ENCODE measurements around the gene HOXA10.

HOXA10 gene

GRCh38 chr7:27146491-27147198 is 27.5 kb downstream of the HOXA10 start:
- no peaks in the 10 kb centered on the region for H3K36me3 Mint-ChIP-seq
- peaks cover 17% of the 10 kb centered on the region for H3K4me1 Mint-ChIP-seq (ENCODE audit: low read depth)
- peaks cover 47% of the 10 kb centered on the region for H3K27me3 Mint-ChIP-seq
- H3K4me3 Mint-ChIP-seq = no peak overlapping the region
- H3K27ac Mint-ChIP-seq = no peak overlapping the region
- no peaks in the 10 kb centered on the region for H3K9me3 Mint-ChIP-seq (ENCODE audit: low read depth)

DNA sequence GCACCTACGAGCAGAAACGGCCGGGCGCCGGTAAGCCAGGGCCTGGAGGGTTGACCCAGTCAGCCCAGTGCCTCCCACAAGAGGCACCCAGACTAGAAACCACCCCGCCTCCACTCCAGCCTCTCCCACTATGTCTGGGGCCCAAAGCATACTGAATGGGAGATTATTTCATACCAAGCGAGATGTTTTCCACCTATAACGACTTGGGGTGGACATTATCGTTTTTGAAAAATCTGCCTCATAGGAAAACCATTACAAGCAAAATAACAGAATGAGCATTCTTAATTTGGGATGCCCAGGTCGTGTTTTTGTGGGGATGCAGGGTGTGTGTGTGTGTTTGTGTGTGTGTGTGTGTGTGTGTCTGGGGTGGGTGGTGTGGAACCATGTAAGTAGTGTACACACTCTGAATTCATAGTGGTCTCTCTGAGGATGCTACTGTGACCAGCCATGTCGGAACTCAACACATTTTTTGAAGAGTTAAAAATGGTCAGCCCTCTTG is 28.2 kb downstream of the HOXA10 start:
- peaks cover 11% of the 10 kb centered on the region for H3K4me1 Mint-ChIP-seq (ENCODE audit: low read depth)
- no peak overlapping the region for H3K27ac Mint-ChIP-seq
- H3K9me3 Mint-ChIP-seq (ENCODE audit: low read depth) = no peaks in the 10 kb centered on the region
- no peak overlapping the region for H3K4me3 Mint-ChIP-seq
- peaks cover 46% of the 10 kb centered on the region for H3K27me3 Mint-ChIP-seq
- H3K36me3 Mint-ChIP-seq = no peaks in the 10 kb centered on the region

GRCh38 chr7:27145165-27145913 is 28.8 kb downstream of the HOXA10 start:
- Mint-ChIP-seq H3K9me3 (ENCODE audit: low read depth) (no peaks in the 10 kb centered on the region), H3K36me3 (no peaks in the 10 kb centered on the region), H3K27me3 (peaks cover 43% of the 10 kb centered on the region), H3K4me1 (ENCODE audit: low read depth) (peaks cover 7% of the 10 kb centered on the region), H3K4me3 (no peak overlapping the region), H3K27ac (no peak overlapping the region)

DNA sequence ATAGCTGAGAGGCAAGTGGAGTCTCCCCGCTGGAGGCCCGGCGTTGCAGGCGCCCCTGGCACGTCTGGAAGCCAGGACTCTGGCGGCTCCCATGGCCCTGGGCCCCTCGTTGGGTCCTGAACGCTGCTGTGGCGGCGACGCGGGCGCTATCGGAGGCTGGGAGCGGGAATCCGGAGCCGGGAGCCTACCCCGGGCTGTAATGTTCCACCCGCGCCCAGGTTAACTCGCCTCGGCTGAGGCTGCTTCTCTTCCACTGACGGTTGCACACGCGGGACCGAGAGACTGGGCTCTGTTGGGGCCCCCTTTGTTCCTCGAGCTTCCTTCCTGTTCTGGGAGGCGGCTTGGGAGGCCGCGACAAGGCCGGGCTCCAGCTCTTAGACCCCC is 29.3 kb downstream of the HOXA10 start:
- Mint-ChIP-seq H3K4me1 (ENCODE audit: low read depth) (peaks cover 7% of the 10 kb centered on the region), H3K4me3 (no peak overlapping the region), H3K27me3 (peaks cover 39% of the 10 kb centered on the region), H3K9me3 (ENCODE audit: low read depth) (no peaks in the 10 kb centered on the region), H3K27ac (no peak overlapping the region), H3K36me3 (no peaks in the 10 kb centered on the region)

GRCh38 chr7:27143950-27144780 is 30.0 kb downstream of the HOXA10 start:
- Mint-ChIP-seq H3K4me3 (no peak overlapping the region), H3K36me3 (no peaks in the 10 kb centered on the region), H3K27ac (no peak overlapping the region), H3K27me3 (peaks cover 35% of the 10 kb centered on the region), H3K9me3 (ENCODE audit: low read depth) (no peaks in the 10 kb centered on the region), H3K4me1 (ENCODE audit: low read depth) (peaks cover 7% of the 10 kb centered on the region)

- Mint-ChIP-seq H3K4me1 (ENCODE audit: low read depth) (peaks cover 3% of the 10 kb centered on the region), H3K4me3 (peak within 1 kb of the TSS; percentile 51), H3K9me3 (ENCODE audit: low read depth) (no peaks in the 10 kb centered on the region), H3K27me3 (peaks cover 34% of the 10 kb centered on the region), H3K27ac (no peak within 1 kb of the TSS), H3K36me3 (no peaks in the 10 kb centered on the region)
These were observed 30.8 kb downstream of the HOXA10 start, which contains the start of gene HOXA5 for GRCh38 chr7:27143023-27143949. HOXA5 (minus strand) TSS chr7:27143681; CDS start chr7:27143607, 74 bp downstream.

- no peaks in the 10 kb centered on the region for H3K4me1 Mint-ChIP-seq (ENCODE audit: low read depth)
- H3K27ac Mint-ChIP-seq = no peak overlapping the region
- H3K9me3 Mint-ChIP-seq (ENCODE audit: low read depth) = no peaks in the 10 kb centered on the region
- no peaks in the 10 kb centered on the region for H3K36me3 Mint-ChIP-seq
- H3K4me3 Mint-ChIP-seq = peak overlapping the region; percentile 51
- peaks cover 35% of the 10 kb centered on the region for H3K27me3 Mint-ChIP-seq
These were observed 31.5 kb downstream of the HOXA10 start for GRCh38 chr7:27142580-27143022.

GRCh38 chr7:27141923-27142579 is 32.1 kb downstream of the HOXA10 start:
- Mint-ChIP-seq H3K27me3 (peaks cover 32% of the 10 kb centered on the region), H3K36me3 (no peaks in the 10 kb centered on the region), H3K27ac (no peak overlapping the region), H3K4me3 (no peak overlapping the region), H3K4me1 (ENCODE audit: low read depth) (no peaks in the 10 kb centered on the region), H3K9me3 (ENCODE audit: low read depth) (no peaks in the 10 kb centered on the region)

DNA sequence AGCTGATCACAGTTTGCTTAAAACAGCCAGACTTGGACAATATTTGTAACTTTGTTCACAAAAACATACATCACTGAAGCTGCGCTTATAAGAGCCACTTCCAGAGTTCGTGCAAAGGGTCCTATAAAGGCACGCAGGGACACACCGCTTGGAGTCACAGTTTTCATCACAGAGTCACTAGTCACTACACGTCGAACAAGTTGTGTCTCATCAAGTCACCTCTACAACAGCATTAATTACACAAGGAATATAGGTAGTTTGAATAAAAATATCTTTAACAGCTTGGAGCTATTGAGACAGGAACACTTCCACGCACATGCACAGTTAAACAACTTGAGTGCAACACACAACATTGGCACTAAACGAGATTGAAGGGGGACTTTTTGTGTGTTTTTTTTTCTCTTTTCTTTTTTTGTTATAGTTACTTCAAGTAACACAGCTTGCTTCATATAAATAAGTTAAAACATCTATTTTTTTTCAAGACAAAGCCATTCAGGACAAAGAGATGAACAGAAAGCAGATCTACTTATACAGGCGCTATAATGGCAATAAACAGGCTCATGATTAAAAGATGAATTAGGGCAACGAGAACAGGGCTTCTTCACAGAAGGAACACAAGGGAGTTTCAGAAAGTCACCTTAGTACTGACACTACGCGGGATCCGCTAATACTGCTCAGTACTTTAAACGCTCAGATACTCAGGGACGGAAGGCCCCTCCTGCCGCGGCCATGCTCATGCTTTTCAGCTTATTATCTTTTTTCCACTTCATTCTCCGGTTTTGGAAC is 32.8 kb downstream of the HOXA10 start:
- peaks cover 28% of the 10 kb centered on the region for H3K27me3 Mint-ChIP-seq
- no peaks in the 10 kb centered on the region for H3K36me3 Mint-ChIP-seq
- no peak overlapping the region for H3K4me3 Mint-ChIP-seq
- no peaks in the 10 kb centered on the region for H3K4me1 Mint-ChIP-seq (ENCODE audit: low read depth)
- no peak overlapping the region for H3K27ac Mint-ChIP-seq
- no peaks in the 10 kb centered on the region for H3K9me3 Mint-ChIP-seq (ENCODE audit: low read depth)

DNA sequence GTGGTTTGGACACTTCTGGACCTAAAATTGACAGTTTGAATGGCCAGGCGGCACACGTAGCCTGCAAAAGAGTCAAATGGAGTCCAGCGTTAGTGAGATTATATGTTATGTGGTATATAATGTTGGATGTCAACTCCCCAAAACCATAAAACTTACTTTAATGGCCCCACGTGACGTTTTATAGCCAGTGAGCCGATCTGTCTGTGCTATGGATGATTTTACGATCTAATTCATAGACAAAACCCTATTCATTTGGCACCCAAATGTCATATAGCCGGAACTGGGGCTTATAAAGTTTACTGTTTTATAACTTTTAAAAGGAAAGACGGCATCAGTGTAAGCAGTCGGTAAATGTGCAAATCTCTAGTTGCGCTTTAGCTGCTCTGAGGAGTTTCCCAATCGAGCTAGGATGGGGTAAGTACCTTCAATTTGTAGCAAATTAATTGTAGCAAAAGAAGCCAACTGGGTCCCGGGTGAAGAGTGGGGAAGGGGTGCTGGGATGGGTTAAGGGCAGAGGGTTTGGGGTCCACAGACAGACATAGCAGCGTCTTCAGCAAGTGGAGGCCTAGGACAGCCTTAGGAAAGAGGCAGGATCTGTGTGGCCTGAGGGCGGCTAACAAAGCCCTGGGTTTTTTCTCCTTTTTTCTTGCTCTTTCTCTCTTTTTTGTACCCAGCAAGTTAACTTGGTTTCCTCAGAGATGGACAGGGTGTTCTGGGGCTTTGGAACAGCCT is 33.8 kb downstream of the HOXA10 start:
- no peaks in the 10 kb centered on the region for H3K9me3 Mint-ChIP-seq (ENCODE audit: low read depth)
- H3K4me1 Mint-ChIP-seq (ENCODE audit: low read depth) = peaks cover 1% of the 10 kb centered on the region
- H3K4me3 Mint-ChIP-seq = no peak overlapping the region
- peaks cover 27% of the 10 kb centered on the region for H3K27me3 Mint-ChIP-seq
- no peak overlapping the region for H3K27ac Mint-ChIP-seq
- H3K36me3 Mint-ChIP-seq = no peaks in the 10 kb centered on the region

GRCh38 chr7:27139334-27140125 is 34.6 kb downstream of the HOXA10 start:
- peaks cover 34% of the 10 kb centered on the region for H3K27me3 Mint-ChIP-seq
- no peak overlapping the region for H3K27ac Mint-ChIP-seq
- H3K9me3 Mint-ChIP-seq (ENCODE audit: low read depth) = no peaks in the 10 kb centered on the region
- H3K4me1 Mint-ChIP-seq (ENCODE audit: low read depth) = peaks cover 9% of the 10 kb centered on the region
- no peak overlapping the region for H3K4me3 Mint-ChIP-seq
- H3K36me3 Mint-ChIP-seq = no peaks in the 10 kb centered on the region

DNA sequence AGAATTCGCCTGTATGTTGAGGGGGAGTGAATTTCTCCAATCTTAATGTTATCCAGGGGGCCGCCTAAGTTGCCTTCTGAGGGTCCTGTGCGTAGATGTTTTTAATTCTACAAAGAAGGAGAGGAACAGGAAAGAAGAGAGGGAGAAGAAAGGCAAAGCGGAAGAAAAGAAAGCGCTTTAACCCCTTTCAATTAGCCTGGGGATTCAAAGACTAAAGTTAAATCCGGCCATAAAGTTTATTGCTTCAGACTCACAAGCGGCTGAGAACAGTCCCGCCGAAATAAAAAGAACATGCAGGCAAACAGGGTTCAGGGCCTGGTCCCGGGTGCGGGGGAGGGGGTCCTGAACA is 35.2 kb downstream of the HOXA10 start:
- H3K4me3 Mint-ChIP-seq = no peak overlapping the region
- H3K4me1 Mint-ChIP-seq (ENCODE audit: low read depth) = peaks cover 15% of the 10 kb centered on the region
- H3K36me3 Mint-ChIP-seq = no peaks in the 10 kb centered on the region
- no peak overlapping the region for H3K27ac Mint-ChIP-seq
- peaks cover 35% of the 10 kb centered on the region for H3K27me3 Mint-ChIP-seq
- no peaks in the 10 kb centered on the region for H3K9me3 Mint-ChIP-seq (ENCODE audit: low read depth)
